H9 (cell line): ENCODE results near the gene GRIP2. TPM values are rescaled to one million over a fixed set of nuclear protein-coding genes. Genes with fewer than 3 reads are reported as not detected.

Experiments
- DNase-seq: peaks from one replicate; pipeline ENCODE4 v3.0.0-alpha.2; 2017
- H2AFZ ChIP-seq: one replicate; pipeline ENCODE4 v1.6.1; 2013; ENCODE audit warnings: mild to moderate bottlenecking, low read length, control low read depth, moderate library complexity
- H2AK5ac ChIP-seq: 2 replicates; pipeline ENCODE4 v1.6.1; 2013; ENCODE audit warnings: low read length, control low read depth, mixed read lengths; ENCODE audit not compliant: insufficient read length
- H2BK120ac ChIP-seq: one replicate; pipeline ENCODE4 v1.6.1; 2013; ENCODE audit warnings: low read depth, mild to moderate bottlenecking, low read length, control low read depth, inconsistent platforms; ENCODE audit not compliant: poor library complexity, severe bottlenecking
- H2BK12ac ChIP-seq: 2 replicates; pipeline ENCODE4 v1.6.1; 2013; ENCODE audit warnings: low read length, control low read depth, mixed read lengths, low read depth; ENCODE audit not compliant: insufficient read length
- H2BK15ac ChIP-seq: 2 replicates; pipeline ENCODE4 v1.6.1; 2013; ENCODE audit warnings: low read depth, low read length, control low read depth
- H2BK20ac ChIP-seq: one replicate; pipeline ENCODE4 v1.6.1; 2013; ENCODE audit warnings: low read depth, mild to moderate bottlenecking, low read length, control low read depth, inconsistent platforms; ENCODE audit not compliant: poor library complexity, severe bottlenecking
- H2BK5ac ChIP-seq: 2 replicates; pipeline ENCODE4 v1.6.1; 2013; ENCODE audit warnings: low read length, control low read depth, mixed read lengths; ENCODE audit not compliant: insufficient read length
- H3K14ac ChIP-seq: 2 replicates; pipeline ENCODE4 v1.6.1; 2013; ENCODE audit warnings: low read length, control low read depth; ENCODE audit not compliant: insufficient read depth
- H3K18ac ChIP-seq: 2 replicates; pipeline ENCODE4 v1.6.1; 2013; ENCODE audit warnings: low read depth, mild to moderate bottlenecking, mixed read lengths, low read length, control low read depth; ENCODE audit not compliant: insufficient read length
- H3K23ac ChIP-seq: 2 replicates; pipeline ENCODE4 v1.6.1; 2013; ENCODE audit warnings: low read length, control low read depth, mixed read lengths, low read depth; ENCODE audit not compliant: insufficient read length
- H3K23me2 ChIP-seq: 2 replicates; pipeline ENCODE4 v1.6.1; 2013; ENCODE audit warnings: low read depth, mild to moderate bottlenecking, mixed read lengths, low read length, control low read depth; ENCODE audit not compliant: insufficient read length, poor library complexity, severe bottlenecking
- H3K27ac ChIP-seq: 2 replicates; pipeline ENCODE4 v1.5.1; 2013; ENCODE audit warnings: low read length, control low read depth, mixed read lengths, low read depth; ENCODE audit not compliant: insufficient read length
- H3K27me3 ChIP-seq: 2 replicates; pipeline ENCODE4 v1.6.1; 2013; ENCODE audit warnings: low read length, control low read depth, inconsistent platforms; ENCODE audit not compliant: insufficient read depth
- H3K4ac ChIP-seq: 2 replicates; pipeline ENCODE4 v1.6.1; 2013; ENCODE audit warnings: low read depth, mild to moderate bottlenecking, control low read depth, inconsistent platforms, low read length, moderate library complexity
- H3K4me1 ChIP-seq: 2 replicates; pipeline ENCODE4 v1.6.1; 2013; ENCODE audit warnings: low read length, control low read depth, inconsistent platforms; ENCODE audit not compliant: insufficient read depth
- H3K4me2 ChIP-seq: 2 replicates; pipeline ENCODE4 v1.6.1; 2013; ENCODE audit warnings: low read length, control low read depth, mixed read lengths; ENCODE audit not compliant: insufficient read length, insufficient read depth
- H3K56ac ChIP-seq: 2 replicates; pipeline ENCODE4 v1.6.1; 2013; ENCODE audit warnings: low read depth, mild to moderate bottlenecking, mixed read lengths, low read length, control low read depth; ENCODE audit not compliant: insufficient read length
- H3K79me1 ChIP-seq: 2 replicates; pipeline ENCODE4 v1.6.1; 2013; ENCODE audit warnings: low read depth, mild to moderate bottlenecking, moderate library complexity, low read length, control low read depth, inconsistent platforms; ENCODE audit not compliant: insufficient read depth, poor library complexity, severe bottlenecking
- H3K79me2 ChIP-seq: 2 replicates; pipeline ENCODE4 v1.6.1; 2013; ENCODE audit warnings: low read length, control low read depth, inconsistent platforms; ENCODE audit not compliant: insufficient read depth
- H3K9ac ChIP-seq: 2 replicates; pipeline ENCODE4 v1.6.1; 2013; ENCODE audit warnings: low read length, control low read depth, mixed read lengths; ENCODE audit not compliant: insufficient read length; ENCODE audit errors: extremely low read depth
- H3K9me3 ChIP-seq: one replicate; pipeline ENCODE4 v1.6.1; 2013; ENCODE audit warnings: low read depth, low read length, inconsistent platforms; ENCODE audit not compliant: control insufficient read depth
- H3T11ph ChIP-seq: one replicate; pipeline ENCODE4 v1.6.1; 2013; ENCODE audit warnings: mild to moderate bottlenecking, low read length, control low read depth, inconsistent platforms
- H4K20me1 ChIP-seq: one replicate; pipeline ENCODE4 v1.6.1; 2013; ENCODE audit not compliant: control insufficient read depth, insufficient read length, insufficient read depth
- H4K5ac ChIP-seq: 2 replicates; pipeline ENCODE4 v1.6.1; 2013; ENCODE audit warnings: low read depth, mild to moderate bottlenecking, mixed read lengths, low read length, control low read depth; ENCODE audit not compliant: insufficient read length
- H4K8ac ChIP-seq: replicated peaks from 2 replicates; pipeline ENCODE4 v1.6.1; 2013; ENCODE audit warnings: low read length, control low read depth, mixed read lengths, low read depth; ENCODE audit not compliant: insufficient read length
- H4K91ac ChIP-seq: 2 replicates; pipeline ENCODE4 v1.6.1; 2013; ENCODE audit warnings: low read depth, mild to moderate bottlenecking, moderate library complexity, mixed read lengths, low read length, control low read depth; ENCODE audit not compliant: insufficient read length
- H3K27ac Mint-ChIP-seq, 3 experiments: 2 replicates in 2 of 3; 3 replicates in 1 of 3; pipeline ENCODE4 v1.8.0; 2020 to 2021; ENCODE audit warnings: mixed read lengths in 3 of 3, mild to moderate bottlenecking in 1 of 3, moderate library complexity in 1 of 3
- H3K27me3 Mint-ChIP-seq: 2 replicates; pipeline ENCODE4 v1.8.0; 2021; ENCODE audit warnings: low read depth, mild to moderate bottlenecking, moderate library complexity, mixed read lengths
- H3K36me3 Mint-ChIP-seq, 3 experiments: 2 replicates in 2 of 3; 3 replicates in 1 of 3; pipeline ENCODE4 v1.8.0; 2020 to 2021; ENCODE audit warnings: low read depth in 3 of 3, mixed read lengths in 3 of 3; ENCODE audit not compliant: insufficient read depth in 1 of 3
- H3K4me1 Mint-ChIP-seq, 2 experiments: 2 replicates each; pipeline ENCODE4 v1.8.0; 2020; ENCODE audit warnings: mixed read lengths in 2 of 2
- H3K4me3 Mint-ChIP-seq, 2 experiments: 2 replicates in 1 of 2; 3 replicates in 1 of 2; pipeline ENCODE4 v1.8.0; 2020 to 2021; ENCODE audit warnings: mild to moderate bottlenecking in 2 of 2, mixed read lengths in 2 of 2, moderate library complexity in 1 of 2
- H3K9me3 Mint-ChIP-seq, 2 experiments: 2 replicates in 1 of 2; 3 replicates in 1 of 2; pipeline ENCODE4 v1.8.0; 2020; ENCODE audit warnings: mild to moderate bottlenecking in 2 of 2, mixed read lengths in 2 of 2, moderate library complexity in 1 of 2
- WGBS: extraction: QIAGEN DNeasy Blood & Tissue Kit; methylation state at CpG from one replicate; pipeline ENCODE4 v1.1.7; 2013; ENCODE audit warnings: missing lambda C conversion rate, low lambda C conversion rate, mixed read lengths; ENCODE audit not compliant: insufficient read length; ENCODE audit errors: extremely low coverage; 5-methylcytosine and 5-hydroxymethylcytosine counted together
- total RNA-seq: library from RNA; stranded (reverse); gene quantifications from 2 replicates; pipeline ENCODE4 v1.2.1, GENCODE V29; 2021
- TF ChIP-seq, protein P1 (sequence below): fragments of 200-600 bp; sonication (generic); conservative IDR thresholded peaks from 3 replicates; pipeline ENCODE4 v1.8.0; 2021; ENCODE audit warnings: antibody characterized with exemption, mild to moderate bottlenecking

Gene GRIP2
- total RNA-seq, 1 experiment from 2014 or later, result 3.1 TPM

DNA sequence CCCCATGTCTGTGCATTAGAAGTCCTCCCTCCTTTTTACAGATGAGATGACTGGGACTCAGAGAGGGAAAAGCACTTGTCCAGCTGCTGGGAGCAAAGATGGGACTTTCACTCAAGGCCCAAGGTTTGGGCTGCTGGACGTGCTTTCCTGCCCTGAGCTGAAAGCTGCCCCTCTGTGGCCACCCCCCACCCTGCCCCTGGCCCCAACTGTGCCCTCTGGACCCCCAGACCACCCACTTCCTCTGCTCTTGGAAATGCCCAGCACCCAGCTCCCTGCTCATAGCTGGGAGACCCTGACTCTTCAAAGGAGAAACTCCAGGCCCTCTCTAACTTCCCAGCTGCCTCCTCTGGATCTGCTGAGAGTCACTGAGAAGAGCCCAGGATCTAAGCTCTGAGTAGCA, 20.7 kb downstream of the GRIP2 start:
- no peak overlapping the region for H3K27ac ChIP-seq
- no peak overlapping the region for H2BK20ac ChIP-seq
- Mint-ChIP-seq H3K27me3 (no peaks in the 10 kb centered on the region; the same call in none of the 2 replicates), H3K9me3 (no peaks in the 10 kb centered on the region), H3K27ac (peak overlapping the region in 1 of 3 experiments; percentile 40; a peak in 2 of 7 replicates), H3K36me3 (no peaks in the 10 kb centered on the region; a peak in 1 of 7 replicates), H3K4me1 (peaks cover 3 to 13% of the 10 kb centered on the region in 2 experiments; a peak in 3 of 4 replicates), H3K4me3 (no peak overlapping the region)
- H4K8ac ChIP-seq, result no peak overlapping the region
- H3K9me3 ChIP-seq, result no peaks in the 10 kb centered on the region
- TF ChIP-seq, protein P1, sequence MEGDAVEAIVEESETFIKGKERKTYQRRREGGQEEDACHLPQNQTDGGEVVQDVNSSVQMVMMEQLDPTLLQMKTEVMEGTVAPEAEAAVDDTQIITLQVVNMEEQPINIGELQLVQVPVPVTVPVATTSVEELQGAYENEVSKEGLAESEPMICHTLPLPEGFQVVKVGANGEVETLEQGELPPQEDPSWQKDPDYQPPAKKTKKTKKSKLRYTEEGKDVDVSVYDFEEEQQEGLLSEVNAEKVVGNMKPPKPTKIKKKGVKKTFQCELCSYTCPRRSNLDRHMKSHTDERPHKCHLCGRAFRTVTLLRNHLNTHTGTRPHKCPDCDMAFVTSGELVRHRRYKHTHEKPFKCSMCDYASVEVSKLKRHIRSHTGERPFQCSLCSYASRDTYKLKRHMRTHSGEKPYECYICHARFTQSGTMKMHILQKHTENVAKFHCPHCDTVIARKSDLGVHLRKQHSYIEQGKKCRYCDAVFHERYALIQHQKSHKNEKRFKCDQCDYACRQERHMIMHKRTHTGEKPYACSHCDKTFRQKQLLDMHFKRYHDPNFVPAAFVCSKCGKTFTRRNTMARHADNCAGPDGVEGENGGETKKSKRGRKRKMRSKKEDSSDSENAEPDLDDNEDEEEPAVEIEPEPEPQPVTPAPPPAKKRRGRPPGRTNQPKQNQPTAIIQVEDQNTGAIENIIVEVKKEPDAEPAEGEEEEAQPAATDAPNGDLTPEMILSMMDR, result no peak
- no peak overlapping the region for H2AFZ ChIP-seq
- H3K23me2 ChIP-seq, result no peaks in the 10 kb centered on the region
- H3K4ac ChIP-seq, result no peak overlapping the region
- no peak overlapping the region for H2AK5ac ChIP-seq
- peak; percentile 14 for DNase-seq
- no peak overlapping the region for H3K4me2 ChIP-seq
- no peak overlapping the region for H2BK12ac ChIP-seq
- H3K9ac ChIP-seq, result no peak overlapping the region
- H4K20me1 ChIP-seq, result no peaks in the 10 kb centered on the region
- H3T11ph ChIP-seq, result no peak overlapping the region
- H2BK15ac ChIP-seq, result no peak overlapping the region
- H2BK120ac ChIP-seq, result no peak overlapping the region
- no CpG with 5 or more reads among the region's 1 CpG for WGBS
- H3K79me2 ChIP-seq, result no peaks in the 10 kb centered on the region
- H3K79me1 ChIP-seq, result no peaks in the 10 kb centered on the region
- H3K14ac ChIP-seq, result no peak overlapping the region
- H3K18ac ChIP-seq, result no peak overlapping the region
- H4K91ac ChIP-seq, result no peak overlapping the region
- no peak overlapping the region for H3K23ac ChIP-seq
- no peaks in the 10 kb centered on the region for H3K4me1 ChIP-seq
- no peaks in the 10 kb centered on the region for H3K27me3 ChIP-seq
- H2BK5ac ChIP-seq, result no peak overlapping the region
- H3K56ac ChIP-seq, result no peak overlapping the region
- H4K5ac ChIP-seq, result no peak overlapping the region
